HG02798 (cell line): ENCODE measurements around the gene CNDP1.

ENCODE experiments used
- ATAC-seq: cut with Tn5 transposase; IDR thresholded peaks from one replicate; pipeline ENCODE4 v1.9.1; 2021; ENCODE audit warnings: mild to moderate bottlenecking; ENCODE audit not compliant: unreplicated experiment, poor library complexity

The CNDP1 gene

DNA sequence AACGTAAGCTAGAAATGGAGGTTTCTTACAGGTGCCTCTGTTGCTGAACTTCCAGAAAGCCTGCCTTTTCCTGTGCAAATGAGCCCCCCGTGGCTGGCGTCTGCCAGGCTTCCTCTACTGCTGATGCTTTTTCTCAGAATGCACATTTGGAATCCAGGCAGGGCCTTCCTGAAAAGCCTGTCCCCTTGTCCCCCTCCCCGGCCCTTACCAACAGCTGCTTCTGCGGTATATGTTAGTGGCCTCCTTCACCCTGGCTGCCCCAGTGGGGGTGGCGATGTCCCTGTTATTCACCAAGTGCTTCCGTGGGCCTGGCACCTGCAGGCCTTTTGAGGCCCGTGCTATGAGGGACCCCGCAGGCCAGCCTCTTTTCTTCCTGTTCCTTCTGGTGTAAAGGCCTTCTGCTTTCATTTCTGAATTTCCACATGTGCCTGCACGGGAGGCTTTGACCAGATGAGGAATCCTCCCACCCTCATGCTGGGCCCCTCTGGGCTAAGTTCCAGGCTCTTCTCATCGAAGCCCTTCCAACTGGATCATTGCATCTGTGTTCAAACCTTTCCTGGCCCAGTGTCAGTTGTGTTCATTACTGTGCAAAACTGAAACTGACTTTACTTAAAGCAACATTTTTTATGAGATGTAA lies 27.7 kb upstream of the CNDP1 start:
- no peak for ATAC-seq

DNA sequence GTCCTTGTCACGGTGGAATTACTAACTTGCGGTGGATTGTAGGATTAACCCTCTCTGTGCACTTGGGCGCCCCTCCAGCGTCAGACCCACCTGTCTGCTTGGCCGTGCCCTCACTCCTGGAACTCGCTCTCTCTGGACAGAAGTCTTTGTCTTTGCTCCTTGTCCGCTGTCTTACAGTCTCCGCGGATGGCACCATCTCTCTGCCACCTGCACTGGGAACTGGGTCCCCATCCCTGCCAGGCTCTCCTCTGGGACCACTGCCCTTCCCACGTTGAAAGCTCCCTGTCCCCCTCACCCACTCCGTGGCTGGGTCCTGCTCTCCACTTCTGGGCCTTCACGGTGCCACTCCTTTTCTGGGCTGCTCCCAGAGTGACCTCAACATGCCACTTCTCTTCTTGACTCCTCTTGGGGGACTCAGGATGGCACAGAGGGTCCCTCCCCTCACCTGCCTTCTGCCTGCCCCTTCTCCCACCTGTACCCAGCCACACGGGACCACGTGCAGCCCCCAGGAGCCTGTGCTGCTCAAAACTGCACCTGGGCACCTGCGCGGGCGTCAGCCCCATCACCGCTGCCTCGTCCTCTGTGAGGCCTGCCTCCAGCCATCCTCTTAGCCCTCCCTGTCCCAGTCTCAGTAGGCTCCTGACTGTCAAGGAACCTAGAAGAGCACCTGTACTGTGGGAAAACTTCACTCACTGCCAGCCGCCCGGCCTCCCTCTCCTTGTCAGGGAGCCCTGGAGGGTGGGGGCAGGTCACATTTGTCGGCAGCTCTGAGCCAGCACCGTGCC lies 27.0 kb upstream of the CNDP1 start:
- ATAC-seq: no peak

DNA sequence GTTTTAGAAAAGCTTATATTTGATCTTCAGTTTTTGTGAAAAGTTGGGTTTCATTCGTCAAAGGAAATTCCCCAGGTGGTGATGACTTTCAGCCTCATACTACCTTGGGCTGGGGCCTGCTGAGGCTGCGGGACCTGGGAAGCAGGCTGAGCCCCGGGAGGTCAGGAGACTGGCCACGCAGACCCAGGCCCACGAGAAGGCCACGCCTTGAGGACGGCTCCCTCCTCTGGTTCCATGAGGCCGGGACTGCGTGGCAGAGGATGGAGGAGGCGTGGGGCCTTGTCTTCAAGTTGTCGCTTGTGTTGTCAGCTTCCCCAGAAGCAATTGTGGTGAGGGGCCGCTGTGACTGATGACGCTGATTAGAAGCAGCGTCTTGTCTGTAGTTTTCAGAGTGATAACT lies 26.4 kb upstream of the CNDP1 start:
- no peak for ATAC-seq

DNA sequence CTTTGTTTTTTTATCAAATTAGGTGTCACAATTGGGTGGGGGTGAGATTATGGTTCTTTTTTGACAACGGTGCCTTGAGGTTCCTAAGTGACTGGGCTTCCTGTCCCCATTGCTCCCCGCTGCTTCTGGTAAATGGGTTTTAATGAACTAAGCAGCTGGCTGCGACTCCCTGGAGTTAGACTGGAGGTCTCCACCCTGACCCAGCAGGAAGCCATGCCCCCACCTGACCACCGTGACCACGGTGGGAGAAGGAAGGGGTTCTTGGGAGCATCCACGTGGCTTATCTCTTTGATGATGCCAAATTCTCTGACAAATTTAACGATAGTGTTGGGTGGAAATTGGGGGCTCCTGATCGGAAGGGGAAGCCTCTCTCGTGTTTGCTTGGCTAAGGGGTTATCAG lies 25.9 kb upstream of the CNDP1 start:
- no peak for ATAC-seq

DNA sequence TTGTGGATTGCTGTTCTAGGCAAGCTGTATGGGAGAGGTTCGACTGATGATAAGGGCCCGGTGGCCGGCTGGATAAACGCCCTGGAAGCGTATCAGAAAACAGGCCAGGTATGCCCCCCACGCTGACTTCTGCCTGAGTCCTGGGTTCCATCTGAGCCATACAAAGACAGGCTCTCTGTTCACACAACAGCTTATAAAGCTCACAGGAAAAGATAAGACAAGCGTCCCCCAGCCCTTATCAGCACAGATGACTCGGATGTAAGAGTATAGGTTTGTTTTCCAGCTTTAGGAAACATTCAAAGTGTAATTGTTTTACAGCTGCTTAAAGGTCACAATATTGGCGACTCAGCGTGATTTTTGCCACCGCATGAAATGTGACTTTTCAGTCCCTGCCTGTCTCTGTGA lies 25.5 kb upstream of the CNDP1 start:
- no peak for ATAC-seq

DNA sequence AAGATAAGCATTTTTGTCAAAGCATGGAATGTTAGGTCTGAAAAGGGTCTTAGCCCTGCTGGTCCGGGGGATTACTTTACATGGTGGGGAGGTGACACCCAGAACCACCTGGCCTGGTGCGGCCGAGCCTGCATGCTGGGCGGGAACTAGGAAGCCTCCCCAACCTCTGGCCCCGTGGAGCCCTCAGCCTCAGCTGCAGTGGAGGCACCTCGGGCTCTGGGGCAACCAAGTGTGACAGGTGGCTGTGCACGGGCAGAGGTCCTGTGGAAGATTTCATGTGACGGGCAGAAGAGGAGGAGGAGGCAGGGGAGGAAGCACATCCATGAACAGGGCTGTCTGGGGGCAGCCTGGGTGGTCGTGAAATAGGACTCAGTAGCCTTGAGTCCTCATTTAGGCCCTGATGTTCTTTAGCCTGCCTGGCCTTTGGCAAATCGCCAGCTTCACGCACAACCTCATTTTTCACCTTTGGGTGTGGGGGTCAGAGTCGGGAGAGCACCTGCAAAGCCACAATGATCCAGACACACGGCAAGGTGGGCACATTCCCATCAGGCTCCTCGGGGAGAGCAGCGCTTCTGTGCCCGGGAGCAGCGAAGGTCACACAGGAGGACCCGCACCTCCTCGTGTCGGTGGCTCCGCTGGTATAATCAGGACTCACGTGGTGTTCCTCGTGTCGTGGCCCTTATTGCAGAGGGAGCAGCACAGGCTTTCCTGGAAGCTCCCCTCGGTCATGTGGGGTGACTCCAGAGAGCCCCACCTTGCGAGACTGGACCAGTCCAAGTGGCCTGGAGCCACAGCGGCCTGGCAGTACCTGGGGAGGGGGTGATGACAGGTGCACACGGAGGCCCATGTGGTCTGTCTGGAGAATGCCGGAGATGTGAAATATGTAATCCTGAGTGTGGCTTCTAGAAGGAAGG lies 24.2 kb upstream of the CNDP1 start:
- ATAC-seq: no peak

DNA sequence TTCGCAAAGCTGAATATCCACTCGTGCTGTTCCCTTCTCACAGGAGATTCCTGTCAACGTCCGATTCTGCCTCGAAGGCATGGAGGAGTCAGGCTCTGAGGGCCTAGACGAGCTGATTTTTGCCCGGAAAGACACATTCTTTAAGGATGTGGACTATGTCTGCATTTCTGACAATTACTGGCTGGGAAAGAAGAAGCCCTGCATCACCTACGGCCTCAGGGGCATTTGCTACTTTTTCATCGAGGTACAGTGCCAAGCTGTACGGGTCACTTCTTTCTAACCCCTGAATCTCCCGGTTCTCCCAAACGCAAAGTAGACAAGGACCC lies 23.6 kb upstream of the CNDP1 start:
- ATAC-seq: no peak

DNA sequence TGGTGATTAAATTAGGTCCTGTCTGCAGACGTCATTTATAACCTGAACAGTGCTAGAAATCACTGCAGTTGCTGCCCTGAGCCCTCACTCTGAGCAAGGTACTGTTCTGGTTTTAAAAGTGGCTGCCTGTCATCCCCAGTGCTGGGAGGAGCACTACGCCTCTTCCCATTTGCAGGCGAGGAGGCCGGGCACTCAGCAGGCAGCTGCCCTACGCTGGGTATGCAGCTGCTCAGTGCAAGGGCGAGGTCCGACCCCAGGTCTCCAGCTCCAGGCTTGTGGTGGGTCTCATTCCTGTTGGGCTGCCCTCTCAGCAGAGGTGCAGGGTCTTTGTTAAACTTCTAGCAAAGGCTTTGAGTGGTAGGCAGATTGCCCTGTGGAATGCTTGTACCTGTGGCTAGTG lies 22.5 kb upstream of the CNDP1 start:
- ATAC-seq: no peak

DNA sequence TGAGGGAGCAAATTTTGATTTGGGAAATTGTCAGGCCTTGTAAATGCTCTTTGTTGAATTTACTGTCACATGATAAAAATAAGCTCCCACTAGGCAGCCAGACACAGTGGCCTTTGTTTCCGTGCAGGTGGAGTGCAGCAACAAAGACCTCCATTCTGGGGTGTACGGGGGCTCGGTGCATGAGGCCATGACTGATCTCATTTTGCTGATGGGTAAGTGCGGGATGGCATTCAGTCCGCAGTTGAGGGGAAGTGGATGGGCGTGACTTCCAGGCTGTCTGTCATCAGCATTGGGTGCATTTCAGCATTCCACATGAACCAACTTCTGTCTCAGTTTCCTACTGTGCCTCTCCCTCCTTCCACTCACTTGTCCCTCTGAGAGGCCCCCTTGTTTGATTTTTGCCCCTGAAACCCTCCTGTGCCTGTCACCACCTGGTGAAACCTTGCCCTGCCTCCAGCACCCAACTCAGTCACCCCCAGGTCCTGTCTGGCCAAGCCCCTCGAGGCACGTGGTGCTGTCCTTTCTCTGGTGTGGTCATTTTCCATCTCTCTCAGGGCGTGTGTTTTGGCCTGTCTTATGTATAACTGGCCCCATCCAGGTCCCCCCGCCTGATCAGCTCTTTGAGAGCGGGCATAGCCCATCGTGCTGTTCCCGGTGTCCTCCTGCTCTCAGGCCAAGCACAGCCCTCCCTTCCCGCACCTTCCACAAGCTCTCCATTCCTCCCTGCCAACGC lies 21.8 kb upstream of the CNDP1 start:
- ATAC-seq: no peak

DNA sequence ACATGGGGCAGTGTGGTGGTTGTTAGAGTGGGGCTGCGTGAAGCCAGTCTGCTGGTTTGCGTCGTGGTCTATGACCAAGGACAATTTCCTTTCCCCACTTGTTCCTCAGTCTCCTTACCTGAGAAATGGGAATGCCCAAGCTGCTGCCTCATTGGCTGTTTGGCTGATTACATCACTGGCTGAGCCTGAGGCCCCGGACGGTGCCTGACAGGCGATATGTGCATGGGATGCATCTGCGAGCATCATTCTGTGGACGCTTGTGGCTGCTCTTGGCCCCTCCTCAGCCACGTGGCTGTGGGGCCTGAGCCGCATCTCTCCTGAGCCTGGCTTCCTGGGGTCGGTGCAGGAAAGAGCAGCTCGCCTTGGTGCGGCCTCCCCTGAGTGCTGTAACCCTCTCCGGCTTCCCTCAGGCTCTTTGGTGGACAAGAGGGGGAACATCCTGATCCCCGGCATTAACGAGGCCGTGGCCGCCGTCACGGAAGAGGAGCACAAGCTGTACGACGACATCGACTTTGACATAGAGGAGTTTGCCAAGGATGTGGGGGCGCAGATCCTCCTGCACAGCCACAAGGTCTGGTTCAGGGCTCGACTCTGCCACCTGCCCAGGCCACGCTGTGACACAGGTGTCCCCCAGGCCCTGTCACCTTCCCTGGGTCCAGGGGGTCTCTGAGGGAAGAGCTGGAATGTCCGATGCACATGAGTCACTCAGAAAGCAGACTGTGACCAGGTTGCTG lies 21.0 kb upstream of the CNDP1 start:
- ATAC-seq: no peak

DNA sequence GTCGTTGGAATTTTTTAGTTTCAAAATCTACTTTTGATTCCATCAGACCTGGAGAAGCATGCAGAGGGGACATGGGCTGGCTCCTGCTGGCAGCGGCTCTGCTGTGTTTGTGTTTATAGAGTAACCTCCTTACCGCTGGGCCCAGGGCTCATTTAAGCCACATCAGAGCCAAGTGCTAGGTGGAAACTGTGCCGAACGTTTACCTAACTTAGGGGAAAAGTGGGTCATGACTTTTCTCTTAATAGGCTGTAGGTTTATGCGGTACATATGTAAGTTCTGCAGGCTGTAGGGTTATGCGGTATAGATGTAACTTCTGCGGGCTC lies 20.5 kb upstream of the CNDP1 start:
- ATAC-seq: no peak

DNA sequence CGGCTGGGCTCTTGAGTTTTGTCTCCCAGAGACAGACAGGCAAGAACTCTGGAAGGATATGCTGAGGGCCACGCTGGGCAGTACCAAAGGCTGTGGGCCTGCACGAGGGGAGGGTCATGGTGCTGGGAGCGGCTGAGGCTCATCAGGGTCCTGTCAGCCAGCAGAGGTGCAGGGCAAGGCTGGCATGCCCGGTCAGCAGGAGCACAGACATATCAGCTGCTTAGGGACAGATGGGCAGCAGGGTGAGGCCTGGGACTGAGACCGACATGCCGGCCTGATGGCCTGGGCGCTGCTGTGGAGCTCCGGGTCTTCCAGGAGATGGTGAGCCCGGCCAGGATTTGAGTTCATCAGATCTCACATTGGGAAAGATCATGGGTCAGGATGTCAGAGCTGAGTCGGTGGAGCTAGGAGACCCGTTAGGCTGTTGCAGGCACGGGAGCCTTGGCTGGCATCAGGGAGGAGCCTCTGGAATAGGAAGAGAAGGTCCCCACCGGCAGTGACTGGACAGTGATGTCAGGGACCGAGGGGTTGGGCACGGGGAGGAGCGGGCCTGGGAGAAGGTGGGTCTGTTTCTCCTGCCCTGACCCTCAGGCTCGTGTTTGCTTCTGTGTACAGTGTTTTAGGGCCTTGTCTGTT lies 19.3 kb upstream of the CNDP1 start:
- ATAC-seq: no peak

DNA sequence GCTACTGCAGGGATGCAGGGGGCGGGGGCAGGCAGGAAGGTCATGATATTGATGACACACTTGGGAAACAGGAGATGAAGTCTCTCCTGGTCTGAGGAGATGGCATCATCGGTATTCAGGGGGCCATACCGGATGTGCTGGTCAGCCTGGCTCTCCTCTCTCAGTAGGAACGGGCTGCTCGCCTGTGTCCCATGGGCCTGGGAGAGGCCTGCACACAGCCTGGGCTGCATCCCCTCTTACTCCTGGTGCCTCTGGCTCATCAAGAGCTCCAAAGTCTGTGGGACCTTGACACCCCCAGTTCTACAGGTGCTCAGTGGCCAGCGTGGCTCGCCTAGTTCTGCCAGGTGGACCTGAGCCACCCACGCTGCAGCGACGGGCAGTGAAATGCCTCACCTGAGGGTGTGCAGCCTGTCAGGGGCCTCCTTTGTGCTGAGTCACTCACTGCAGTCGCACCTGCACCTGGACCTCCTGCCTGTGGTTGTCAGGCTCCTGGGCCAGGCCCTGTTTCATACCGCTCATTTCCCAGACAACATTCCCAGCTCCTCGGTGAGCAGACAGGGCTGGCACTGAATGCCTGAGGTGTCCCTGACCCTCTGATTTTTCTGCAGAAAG lies 18.6 kb upstream of the CNDP1 start:
- ATAC-seq: no peak

DNA sequence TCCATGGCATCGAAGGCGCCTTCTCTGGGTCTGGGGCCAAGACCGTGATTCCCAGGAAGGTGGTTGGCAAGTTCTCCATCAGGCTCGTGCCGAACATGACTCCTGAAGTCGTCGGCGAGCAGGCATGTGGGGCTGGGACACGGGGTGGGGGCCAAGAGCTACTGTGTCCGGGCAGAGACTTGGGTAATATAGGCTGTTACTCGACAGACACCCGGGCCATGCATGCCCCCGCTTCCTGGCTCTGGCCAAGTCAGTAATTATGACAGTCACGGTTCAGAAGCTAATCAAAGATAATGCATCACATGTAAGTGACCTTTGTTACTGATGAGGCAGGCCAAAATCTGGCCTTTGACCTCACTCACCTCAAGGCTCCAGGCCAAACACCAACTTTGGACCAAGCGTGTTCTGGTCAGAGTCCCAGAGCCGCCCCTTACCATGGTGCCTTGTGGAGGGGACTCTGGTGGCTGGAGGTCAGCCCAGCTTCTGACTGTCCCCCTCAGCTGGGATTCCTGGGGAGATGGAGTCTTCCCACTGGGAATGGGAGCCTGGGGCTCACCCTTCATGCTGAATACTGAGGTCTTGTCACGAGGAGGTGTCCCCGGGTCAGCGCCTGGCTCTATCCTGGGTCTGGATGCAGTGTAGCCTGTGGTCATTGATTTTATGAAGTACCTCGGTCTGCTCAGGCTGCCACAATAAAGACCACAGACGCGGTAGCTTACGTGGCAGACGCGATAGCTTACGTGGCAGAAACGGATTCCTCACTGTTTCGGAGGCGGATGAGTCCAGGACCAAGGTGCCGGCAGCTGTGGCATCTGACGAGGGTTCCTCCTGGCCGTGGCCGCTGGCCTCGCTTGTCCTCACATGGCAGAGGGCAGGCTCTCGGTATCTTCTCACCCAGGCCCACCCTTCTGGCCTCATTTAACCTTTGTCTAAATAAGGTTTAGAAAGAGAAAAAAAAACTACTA lies 17.7 kb upstream of the CNDP1 start:
- ATAC-seq: no peak

DNA sequence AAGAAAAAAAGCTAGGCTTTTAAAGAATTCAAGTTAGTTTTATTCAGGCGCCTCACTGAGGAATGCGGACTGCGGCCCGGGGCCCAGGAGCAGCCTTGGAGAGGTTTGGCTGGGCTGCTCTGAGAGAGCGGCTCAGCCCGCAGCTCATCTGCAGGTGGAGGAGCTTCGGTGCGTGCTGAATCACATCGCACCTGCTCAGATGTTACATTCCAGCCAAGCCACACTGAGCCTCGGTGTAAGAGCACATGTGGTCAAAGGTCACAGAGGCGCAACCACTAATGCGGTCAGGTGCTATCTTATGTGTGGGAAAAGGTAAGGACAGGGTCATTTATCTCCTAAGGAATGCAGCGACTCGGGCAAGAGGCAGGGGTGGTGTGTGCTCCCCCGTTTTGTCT lies 17.1 kb upstream of the CNDP1 start:
- ATAC-seq: no peak

DNA sequence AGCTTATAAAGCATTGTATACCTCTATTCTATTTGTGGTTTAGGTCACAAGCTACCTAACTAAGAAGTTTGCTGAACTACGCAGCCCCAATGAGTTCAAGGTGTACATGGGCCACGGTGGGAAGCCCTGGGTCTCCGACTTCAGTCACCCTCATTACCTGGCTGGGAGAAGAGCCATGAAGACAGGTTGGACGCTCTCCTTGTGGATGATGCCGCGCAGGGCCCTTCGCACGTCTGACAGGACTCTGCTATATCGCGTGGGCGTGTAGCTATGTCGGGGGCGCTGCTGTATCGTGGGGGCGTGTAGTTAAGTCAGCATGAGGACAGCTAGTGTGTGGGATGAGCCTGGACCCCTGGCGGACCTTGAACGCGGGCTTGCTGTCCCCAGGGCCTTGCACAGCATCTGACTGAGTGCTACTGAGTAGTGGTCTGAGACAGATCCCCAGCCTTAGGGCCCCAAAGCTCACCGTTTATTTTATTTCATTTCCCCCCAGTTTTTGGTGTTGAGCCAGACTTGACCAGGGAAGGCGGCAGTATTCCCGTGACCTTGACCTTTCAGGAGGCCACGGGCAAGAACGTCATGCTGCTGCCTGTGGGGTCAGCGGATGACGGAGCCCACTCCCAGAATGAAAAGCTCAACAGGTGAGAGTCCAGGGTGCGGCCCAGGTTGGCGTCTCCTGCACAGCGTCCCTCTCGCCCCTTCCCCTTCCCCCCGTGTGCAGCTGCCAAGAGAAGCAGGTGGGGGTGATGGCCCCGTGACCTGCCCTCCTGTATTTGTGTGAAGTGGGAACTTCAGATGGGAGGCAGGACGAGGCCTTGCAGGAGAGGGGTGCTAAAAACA lies 15.6 kb upstream of the CNDP1 start:
- no peak for ATAC-seq
